Mononuclear cell (primary cell): ENCODE data around the gene LMOD3. TPM values are rescaled to one million over a fixed set of nuclear protein-coding genes. Genes with fewer than 3 reads are reported as not detected.

ENCODE experiments used
- H3K27me3 ChIP-seq: 2 replicates; pipeline ENCODE4 v1.6.0; 2011; ENCODE audit warnings: low read length, control low read depth; ENCODE audit not compliant: insufficient read depth
- H3K4me1 ChIP-seq: 2 replicates; pipeline ENCODE4 v1.5.1; 2011; ENCODE audit warnings: mild to moderate bottlenecking, low read length, control low read depth; ENCODE audit not compliant: insufficient read depth
- H3K4me3 ChIP-seq: 2 replicates; pipeline ENCODE4 v1.5.1; 2011; ENCODE audit warnings: mild to moderate bottlenecking, low read length, moderate library complexity
- H3K9me3 ChIP-seq: 2 replicates; pipeline ENCODE4 v1.5.1; 2011; ENCODE audit warnings: low read depth, mild to moderate bottlenecking, control low read depth, low read length
- total RNA-seq: library from RNA; depleted of rRNA; stranded (reverse); fragments of >200 nt; gene quantifications from one replicate; pipeline ENCODE4 v1.2.3, GENCODE V29; 2012

Gene LMOD3
- not detected for total RNA-seq

DNA sequence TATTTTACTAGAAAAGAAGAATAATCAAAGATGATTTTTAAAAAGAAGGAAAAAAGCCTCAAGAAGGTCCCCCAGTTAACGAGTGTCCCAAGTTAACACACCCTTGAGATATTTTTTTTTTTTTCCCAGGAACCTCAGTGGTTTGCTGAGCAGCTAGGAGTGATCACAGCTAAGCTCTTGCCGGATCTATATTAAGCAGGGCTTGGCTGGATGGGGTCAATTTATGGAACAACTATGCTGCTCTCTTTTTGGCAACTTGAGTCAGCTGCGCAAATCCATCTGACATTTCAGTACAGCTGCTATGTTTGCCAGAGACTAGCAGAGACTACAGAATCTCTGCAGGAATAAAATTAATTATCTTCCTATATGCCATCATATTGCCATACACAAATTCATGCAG lies at the start of gene LMOD3:
LMOD3 (minus strand) TSS at position 193 of the 400 bp plus-strand sequence. CDS start 209 bp downstream, outside the sequence.
- Histone ChIP-seq H3K4me3 (no peak within 1 kb of the TSS), H3K9me3 (no peaks in the 10 kb centered on the region), H3K27me3 (no peaks in the 10 kb centered on the region), H3K4me1 (no peaks in the 10 kb centered on the region)

DNA sequence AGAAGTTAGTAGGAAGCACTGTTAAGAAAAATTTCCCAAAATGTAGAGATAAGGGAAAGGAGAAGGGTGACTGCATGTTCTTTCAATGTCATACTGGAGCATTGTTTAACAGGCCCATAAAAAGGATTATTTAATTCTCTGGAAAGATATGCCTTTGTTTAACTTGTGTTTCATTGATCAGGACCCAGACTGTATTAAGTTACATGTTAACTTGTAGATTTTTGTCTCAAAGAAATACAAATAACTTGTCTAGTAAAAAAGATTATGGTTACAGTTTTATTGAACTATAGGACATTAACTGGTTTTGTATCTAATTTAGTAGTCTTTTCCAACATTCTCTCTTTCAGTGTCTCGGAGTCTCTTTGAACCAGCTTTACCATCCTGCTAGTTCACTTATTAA lies 49.7 kb upstream of the LMOD3 start:
- H3K4me1 ChIP-seq: no peaks in the 10 kb centered on the region
- no peaks in the 10 kb centered on the region for H3K9me3 ChIP-seq
- H3K27me3 ChIP-seq: no peaks in the 10 kb centered on the region
- no peak overlapping the region for H3K4me3 ChIP-seq

DNA sequence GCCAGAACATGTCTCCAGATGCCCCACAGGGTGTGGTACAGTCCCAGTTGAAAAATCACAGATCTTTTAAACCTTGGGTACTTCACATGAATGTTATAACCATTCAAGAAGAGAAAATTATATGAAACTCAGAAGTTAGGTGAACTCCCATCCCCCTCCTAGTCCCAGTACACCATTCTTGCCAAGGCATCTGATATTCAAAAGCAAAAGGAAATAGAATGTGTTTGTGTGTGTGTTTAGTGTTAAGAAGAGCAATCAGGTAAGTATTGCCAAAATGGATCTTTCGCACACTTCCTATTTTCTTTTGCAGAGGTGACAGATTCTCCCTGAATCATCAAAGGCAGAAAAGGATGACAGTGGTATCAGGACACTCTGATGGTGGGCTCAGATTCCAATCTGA lies 44.1 kb upstream of the LMOD3 start:
- H3K4me3 ChIP-seq: no peak overlapping the region
- no peaks in the 10 kb centered on the region for H3K9me3 ChIP-seq
- H3K27me3 ChIP-seq: no peaks in the 10 kb centered on the region
- no peaks in the 10 kb centered on the region for H3K4me1 ChIP-seq

DNA sequence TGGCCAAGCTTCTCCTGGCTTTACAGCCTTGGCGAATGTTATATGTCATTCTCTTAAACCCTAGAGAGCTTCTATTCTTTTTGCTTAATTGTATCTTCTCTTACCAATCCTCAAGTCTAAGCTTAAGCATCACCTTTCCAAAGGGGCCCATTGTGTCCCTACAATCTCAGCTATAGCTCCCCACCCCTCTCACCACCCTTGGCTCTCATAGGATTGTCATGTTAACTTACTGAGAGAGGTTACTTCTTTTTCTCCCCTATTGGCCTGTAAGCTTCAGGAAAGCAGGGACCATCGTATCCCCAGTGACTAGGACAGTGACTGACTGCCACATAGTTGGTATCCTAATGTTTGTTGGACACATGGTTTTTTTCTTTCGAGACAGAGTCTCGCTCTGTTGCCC lies 43.3 kb upstream of the LMOD3 start:
- Histone ChIP-seq H3K4me1 (no peaks in the 10 kb centered on the region), H3K27me3 (no peaks in the 10 kb centered on the region)

DNA sequence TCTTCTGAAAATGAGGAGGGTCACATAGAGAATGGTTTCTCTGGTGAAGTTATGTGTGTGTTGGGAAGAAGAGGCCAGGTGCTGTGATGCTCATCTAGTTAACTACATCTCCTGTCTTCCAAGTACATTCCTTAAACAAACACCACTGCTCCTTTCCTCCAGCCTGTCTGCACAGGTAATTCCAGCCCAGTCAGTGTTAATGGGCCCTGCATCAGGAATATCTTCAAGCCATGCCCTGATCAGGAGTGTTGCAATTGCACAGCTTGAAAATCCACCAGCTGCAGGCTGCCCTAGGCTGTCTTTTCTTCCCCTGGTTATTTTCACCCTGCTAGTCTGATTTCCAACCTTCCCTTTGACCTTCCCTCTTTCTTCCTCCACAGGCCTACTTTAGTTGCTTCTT lies 41.9 kb upstream of the LMOD3 start:
- Histone ChIP-seq H3K4me1 (no peaks in the 10 kb centered on the region), H3K9me3 (no peaks in the 10 kb centered on the region), H3K4me3 (no peak overlapping the region), H3K27me3 (no peaks in the 10 kb centered on the region)

More for the DNA sequence above, 43.3 kb upstream of the LMOD3 start:
- H3K4me3 ChIP-seq: no peak overlapping the region
- H3K9me3 ChIP-seq: no peaks in the 10 kb centered on the region

DNA sequence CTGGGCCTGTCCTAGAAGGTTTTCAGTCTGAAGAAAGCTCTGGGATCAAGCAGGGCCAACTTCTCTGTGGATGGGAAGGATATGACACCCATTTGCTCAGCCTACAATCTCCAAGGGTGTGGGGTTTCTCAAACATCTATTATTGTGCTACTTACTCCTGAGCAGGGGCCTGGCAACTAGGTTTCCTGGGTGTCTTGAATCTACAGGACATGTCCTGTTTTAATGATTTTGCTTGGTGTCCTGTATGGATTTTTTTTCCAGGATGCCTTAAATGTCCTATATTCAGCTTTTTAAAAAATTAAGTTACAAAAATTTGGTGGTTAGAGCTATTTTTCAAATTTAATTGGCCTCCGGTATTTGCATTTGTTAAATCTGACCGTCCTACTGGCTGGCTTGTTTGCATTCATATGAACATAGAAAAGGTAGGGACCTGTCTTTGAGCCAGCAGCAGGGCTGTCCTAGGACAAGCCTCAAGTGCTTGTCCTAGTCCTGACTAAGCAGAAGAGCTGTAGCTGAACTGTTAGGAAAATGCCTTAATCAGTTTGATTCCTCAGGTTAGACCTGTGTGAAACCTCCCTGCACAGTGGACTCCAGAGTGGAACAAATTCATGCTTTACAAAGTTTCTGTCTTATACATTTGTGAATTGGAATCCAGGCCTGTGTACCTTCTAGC lies 40.0 kb upstream of the LMOD3 start:
- H3K4me1 ChIP-seq: no peaks in the 10 kb centered on the region
- H3K4me3 ChIP-seq: no peak overlapping the region
- no peaks in the 10 kb centered on the region for H3K9me3 ChIP-seq
- H3K27me3 ChIP-seq: no peaks in the 10 kb centered on the region

DNA sequence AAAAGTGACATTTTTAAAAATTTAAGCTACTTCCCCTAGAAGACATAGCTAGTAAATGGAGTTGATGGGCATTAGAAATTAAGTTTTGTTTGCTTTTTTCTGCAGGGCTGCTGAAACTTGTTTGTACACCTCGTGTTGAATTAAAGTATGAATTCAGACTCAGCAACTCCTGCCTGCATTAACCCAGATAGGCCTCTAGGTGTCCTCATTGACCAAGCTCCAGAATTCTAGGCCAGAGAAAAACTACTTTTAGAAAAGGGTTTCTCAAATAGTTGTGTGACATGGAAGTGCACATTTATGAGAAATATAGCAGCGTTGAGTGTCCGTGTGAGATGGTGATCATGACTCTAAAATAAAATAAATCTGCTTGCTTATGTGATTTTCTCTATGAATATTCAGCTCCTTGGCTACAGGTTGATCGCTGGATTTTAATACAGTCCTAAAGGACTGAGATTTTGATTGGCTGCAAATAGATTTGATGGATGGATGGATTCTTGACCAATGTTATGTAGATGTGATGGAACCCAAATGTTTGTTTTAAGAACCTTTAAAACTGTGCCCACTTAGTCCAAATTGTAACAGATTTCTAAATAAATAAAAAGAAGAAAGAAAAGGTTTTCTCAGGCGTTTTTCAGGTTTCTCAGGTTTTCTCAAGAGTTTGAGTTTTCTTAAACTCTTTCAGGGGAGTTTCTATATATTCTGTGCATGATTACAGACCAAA lies 39.4 kb upstream of the LMOD3 start:
- Histone ChIP-seq H3K4me3 (no peak overlapping the region), H3K9me3 (no peaks in the 10 kb centered on the region), H3K27me3 (no peaks in the 10 kb centered on the region), H3K4me1 (no peaks in the 10 kb centered on the region)

DNA sequence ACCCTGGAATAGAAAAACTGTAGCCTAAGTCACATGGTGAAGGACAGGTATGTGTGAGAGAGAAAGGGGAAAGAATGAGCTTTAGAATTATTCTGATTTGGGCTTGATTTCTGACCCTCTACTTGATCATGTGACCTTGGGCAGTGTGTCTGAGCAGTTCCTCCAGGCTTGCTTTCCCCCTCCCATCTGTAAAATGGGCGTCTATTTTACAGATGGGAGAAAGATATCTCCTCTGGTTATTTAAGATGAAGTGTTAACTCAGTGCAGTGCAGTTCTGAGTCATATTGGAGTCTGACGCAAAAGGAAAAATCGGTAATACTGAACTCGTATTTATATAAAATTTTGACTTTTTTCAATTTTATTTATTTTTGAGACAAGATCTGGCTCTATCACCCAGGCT lies 38.1 kb upstream of the LMOD3 start:
- Histone ChIP-seq H3K4me1 (no peaks in the 10 kb centered on the region), H3K27me3 (no peaks in the 10 kb centered on the region), H3K4me3 (no peak overlapping the region), H3K9me3 (no peaks in the 10 kb centered on the region)

DNA sequence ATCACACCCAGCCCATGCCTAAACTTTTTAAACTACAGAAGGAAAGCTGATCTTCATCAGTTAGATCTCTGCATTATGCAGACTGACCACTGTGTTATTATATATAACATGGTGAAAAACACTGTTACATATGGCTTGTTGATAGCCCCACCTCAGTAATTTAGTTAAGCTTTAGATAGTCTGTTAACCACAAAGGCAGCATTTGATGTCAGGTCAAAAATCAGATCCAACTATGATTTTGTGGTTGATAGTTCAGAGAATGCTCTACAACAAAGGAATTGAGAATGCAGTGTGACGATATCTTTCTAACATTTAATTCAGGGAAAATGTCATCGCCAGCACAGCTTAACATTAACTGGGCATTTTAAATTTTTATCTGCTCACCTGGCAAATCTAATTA lies 37.7 kb upstream of the LMOD3 start:
- H3K9me3 ChIP-seq: no peaks in the 10 kb centered on the region
- H3K4me1 ChIP-seq: no peaks in the 10 kb centered on the region
- H3K27me3 ChIP-seq: no peaks in the 10 kb centered on the region
- H3K4me3 ChIP-seq: no peak overlapping the region

DNA sequence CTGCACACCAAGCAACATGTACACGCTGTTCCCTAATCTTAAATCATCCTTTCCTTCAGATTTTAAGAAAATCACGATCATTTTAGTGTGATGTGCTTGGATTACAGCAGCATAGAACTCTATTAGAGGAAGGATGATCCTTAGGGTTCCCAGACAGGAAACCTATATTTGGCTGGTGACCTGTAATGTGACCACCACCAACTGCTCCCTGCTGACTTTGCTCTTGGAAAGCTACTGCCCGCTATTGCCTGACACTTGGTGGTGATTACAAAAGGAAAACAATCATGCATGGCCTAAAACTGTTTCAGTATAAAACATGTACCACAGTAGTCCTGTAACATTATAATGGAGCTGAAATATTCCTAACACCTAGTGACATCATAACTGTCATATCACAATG lies 27.2 kb upstream of the LMOD3 start:
- H3K4me3 ChIP-seq: no peak overlapping the region

DNA sequence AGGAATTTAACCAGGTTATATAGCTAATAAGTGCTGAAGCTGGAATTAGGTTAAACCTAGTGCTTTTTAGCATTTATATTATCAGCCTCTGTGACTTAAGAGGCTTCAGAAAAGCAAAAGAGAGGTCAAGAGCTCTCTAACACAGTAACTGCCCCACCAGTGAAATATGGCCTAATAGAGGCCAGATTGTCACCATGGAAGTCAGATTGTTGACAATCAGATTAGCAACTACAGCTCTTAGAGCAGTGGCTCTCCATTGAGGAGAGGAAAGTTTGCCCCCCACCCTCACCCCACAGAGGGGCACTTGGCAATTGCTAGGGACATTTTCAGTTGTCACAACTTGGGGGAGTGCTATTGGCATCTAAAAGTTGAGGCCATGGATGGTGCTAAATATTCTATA lies 23.3 kb upstream of the LMOD3 start:
- H3K9me3 ChIP-seq: no peaks in the 10 kb centered on the region
- no peaks in the 10 kb centered on the region for H3K4me1 ChIP-seq
- no peaks in the 10 kb centered on the region for H3K27me3 ChIP-seq
- no peak overlapping the region for H3K4me3 ChIP-seq

More for the DNA sequence above, 27.2 kb upstream of the LMOD3 start:
- H3K9me3 ChIP-seq: no peaks in the 10 kb centered on the region
- H3K4me1 ChIP-seq: no peaks in the 10 kb centered on the region
- no peaks in the 10 kb centered on the region for H3K27me3 ChIP-seq

DNA sequence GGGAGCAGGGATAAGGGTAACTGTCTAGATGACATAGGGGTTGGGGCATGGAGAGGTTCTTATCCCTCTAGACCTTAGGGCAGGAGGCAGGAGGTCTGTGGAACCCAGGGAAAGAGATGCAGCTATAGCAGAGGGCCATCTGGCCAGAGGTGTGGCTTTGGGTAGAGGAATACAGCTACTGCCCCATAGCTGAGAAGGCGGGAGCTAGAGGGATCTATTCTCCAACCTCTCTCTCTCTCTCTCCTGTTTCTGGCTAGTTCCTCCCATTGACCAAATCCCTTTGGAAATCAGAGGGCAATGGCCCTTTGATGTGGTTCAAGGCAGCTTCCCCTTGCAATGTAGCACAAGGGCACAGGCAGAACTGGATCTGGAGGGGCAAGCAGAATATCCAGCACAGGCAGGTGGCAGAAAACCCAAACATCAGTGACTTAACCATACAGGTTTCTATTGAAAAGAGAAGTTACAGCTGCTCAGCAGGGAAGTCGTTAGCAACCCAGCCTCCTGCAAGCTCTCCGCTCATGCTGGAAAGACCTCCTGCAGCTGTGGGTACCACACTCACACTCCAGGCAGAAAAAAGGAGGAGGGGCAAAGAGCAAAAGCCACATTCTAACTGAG lies 22.3 kb upstream of the LMOD3 start:
- no peaks in the 10 kb centered on the region for H3K27me3 ChIP-seq
- no peak overlapping the region for H3K4me3 ChIP-seq
- H3K4me1 ChIP-seq: no peaks in the 10 kb centered on the region
- H3K9me3 ChIP-seq: no peaks in the 10 kb centered on the region

DNA sequence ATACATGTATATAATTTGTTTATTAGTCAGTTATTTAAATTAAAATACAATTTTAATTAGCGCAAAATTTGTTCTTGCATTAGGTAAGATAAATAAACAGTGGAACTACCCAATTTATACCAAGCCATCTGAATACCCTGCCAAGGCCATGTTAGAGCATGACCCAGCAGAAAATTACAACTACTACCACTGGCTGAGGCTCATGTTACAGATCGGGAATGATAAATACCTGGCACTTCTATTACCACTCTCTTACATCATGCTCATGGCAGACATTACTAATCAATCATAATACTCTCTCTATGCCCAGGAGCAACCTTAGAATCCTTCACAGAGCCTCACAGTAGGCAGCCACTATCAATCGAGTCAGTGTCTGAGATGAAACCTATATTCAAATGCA lies 21.2 kb upstream of the LMOD3 start:
- no peaks in the 10 kb centered on the region for H3K9me3 ChIP-seq
- no peaks in the 10 kb centered on the region for H3K4me1 ChIP-seq
- H3K27me3 ChIP-seq: no peaks in the 10 kb centered on the region
- no peak overlapping the region for H3K4me3 ChIP-seq

DNA sequence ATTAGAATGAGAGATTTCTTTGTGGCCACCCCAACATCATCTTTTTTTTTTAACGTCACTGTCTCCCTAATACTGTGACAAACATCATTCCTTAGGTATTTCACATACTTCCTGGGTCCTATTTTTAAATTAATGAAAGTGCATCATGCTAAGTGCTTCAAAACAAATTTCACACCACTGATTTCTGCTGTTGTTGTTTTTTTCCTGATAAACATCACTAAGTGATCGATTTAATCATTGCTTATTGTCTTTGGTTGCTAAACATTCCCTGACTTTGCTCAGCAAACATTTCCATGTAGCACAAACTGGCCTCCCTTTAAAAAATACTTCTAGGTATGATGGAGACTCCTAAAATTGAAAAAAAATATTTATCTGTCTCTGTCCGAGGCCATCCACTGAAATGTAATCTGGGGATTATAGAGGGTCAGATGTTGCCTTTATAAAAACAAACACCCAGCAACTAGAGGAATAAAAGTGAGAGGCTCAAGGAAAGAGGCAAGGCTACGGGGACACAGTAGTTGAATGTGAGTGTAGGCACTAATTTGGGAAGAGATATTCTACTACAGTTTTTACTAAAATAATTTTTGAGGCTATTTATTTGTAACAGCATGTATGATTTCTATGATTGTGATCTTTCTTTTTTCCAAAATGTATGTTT lies 20.5 kb upstream of the LMOD3 start:
- H3K27me3 ChIP-seq: no peaks in the 10 kb centered on the region
- H3K9me3 ChIP-seq: no peaks in the 10 kb centered on the region
- H3K4me3 ChIP-seq: no peak overlapping the region
- no peaks in the 10 kb centered on the region for H3K4me1 ChIP-seq

DNA sequence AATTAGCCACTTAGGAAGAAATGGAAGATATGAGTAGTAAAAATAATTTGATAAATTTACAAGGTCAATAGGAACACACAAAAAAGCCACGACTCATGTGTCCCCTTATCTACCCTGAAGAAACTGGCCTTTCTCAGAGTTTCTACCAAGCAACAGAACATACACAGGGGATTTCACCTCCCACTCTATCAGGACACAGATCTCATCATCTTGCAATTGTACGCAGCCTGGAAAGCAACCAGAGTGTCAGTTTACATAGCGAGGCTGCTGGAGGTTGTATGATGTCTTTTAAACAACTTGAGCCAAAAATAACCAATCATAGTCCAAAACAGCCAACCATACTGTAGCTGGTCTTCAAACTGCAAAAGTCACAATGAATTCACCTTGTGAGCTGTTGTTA lies 19.7 kb upstream of the LMOD3 start:
- H3K4me1 ChIP-seq: no peaks in the 10 kb centered on the region
- no peak overlapping the region for H3K4me3 ChIP-seq
- no peaks in the 10 kb centered on the region for H3K27me3 ChIP-seq
- no peaks in the 10 kb centered on the region for H3K9me3 ChIP-seq
